IPS-15b (cell line): ENCODE results near the gene KDM5C.

ENCODE experiments used
- H3K27me3 ChIP-seq: one replicate; pipeline ENCODE4 v1.6.1; 2013; ENCODE audit warnings: low read length; ENCODE audit not compliant: control insufficient read depth, insufficient read depth
- H3K36me3 ChIP-seq: one replicate; pipeline ENCODE4 v1.6.1; 2013; ENCODE audit warnings: low read length; ENCODE audit not compliant: control insufficient read depth, insufficient read depth
- H3K4me1 ChIP-seq: one replicate; pipeline ENCODE4 v1.6.1; 2013; ENCODE audit warnings: mild to moderate bottlenecking, low read length; ENCODE audit not compliant: control insufficient read depth, insufficient read depth
- H3K4me3 ChIP-seq: one replicate; pipeline ENCODE4 v1.5.1; 2013; ENCODE audit warnings: low read depth, low read length
- H3K9ac ChIP-seq: one replicate; pipeline ENCODE4 v1.6.1; 2013; ENCODE audit warnings: low read depth, mild to moderate bottlenecking, low read length
- H3K9me3 ChIP-seq: one replicate; pipeline ENCODE4 v1.6.1; 2013; ENCODE audit warnings: mild to moderate bottlenecking, low read length; ENCODE audit not compliant: control insufficient read depth, insufficient read depth

The KDM5C gene

DNA sequence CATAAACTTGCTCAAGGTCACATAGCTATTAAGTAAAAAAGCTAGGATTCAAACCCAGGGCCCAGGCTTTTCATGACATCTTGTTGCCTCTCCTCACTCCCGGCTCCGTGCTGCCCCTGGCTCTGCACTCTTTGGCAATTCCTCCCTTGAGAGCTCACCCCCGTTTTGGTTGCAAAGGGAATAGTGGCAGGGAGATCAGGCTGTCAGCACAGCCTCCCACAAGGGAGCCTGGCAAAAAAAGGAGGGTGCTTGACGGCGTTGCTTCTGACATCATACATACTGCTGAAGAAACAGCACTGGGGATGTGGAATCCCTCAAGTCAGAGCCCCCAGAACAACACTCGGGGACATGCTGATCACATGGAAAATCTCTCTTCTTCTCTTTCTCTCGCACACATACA lies 35.8 kb upstream of the KDM5C start:
- H3K9me3 ChIP-seq, result no peaks in the 10 kb centered on the region

DNA sequence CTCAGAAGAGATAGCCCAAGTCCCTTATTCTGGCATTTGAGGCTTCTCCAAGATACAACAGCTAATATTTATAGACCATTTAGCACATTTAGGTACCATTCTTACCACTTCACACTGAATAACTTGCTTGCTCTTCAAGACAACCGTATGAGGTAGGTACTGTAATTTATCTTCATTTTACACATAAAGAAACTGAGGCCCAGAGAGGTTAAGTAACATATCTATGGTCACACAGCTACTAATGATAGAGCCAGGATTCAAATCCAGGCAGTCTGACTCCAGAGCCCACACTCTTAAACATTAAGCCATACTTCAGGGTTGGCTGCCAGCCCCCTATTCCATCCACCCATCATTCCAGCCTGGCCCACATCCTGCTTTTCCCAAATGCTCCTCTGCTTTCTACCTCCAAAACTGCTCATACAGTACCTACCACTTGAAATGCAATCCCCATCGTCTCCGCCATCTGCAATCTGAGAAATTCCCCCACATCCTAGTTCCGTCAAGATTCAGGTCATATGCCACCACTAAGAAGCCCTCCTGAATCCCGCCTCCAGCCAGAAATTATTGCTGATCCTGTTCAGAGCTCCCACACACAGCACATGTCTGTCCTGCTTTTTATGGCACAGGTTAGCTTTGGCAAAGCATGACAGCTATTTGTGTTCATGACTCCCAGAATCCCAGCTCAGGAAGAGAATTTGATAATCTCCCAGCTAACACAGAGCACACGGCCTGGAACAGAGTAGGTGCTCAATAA lies 32.8 kb upstream of the KDM5C start:
- H3K27me3 ChIP-seq, result no peaks in the 10 kb centered on the region

More for the DNA sequence above, 35.8 kb upstream of the KDM5C start:
- H3K9ac ChIP-seq, result no peak overlapping the region
- H3K27me3 ChIP-seq, result no peaks in the 10 kb centered on the region
- H3K36me3 ChIP-seq, result no peaks in the 10 kb centered on the region
- H3K4me3 ChIP-seq, result no peak overlapping the region
- H3K4me1 ChIP-seq, result no peaks in the 10 kb centered on the region

DNA sequence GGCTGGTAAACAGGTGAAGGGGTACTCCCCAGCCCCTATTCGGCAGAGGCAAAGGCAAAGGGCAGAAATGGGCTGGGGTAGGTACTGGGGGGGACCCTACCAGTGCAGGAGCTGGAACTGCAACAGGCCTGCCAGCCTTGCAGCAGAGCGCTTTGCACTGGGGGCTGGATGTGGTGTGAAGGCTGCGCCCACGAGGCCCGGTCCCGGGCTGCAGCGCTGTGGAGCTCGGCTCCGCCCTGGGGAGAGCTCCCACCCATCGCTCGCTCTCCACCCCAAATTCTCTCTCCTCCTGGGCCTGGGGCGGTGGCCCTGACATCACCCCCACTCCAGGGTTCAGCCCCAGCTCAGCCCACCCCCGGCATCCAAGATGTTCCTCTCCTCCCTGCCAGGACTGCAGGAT lies 32.2 kb upstream of the KDM5C start:
- H3K9ac ChIP-seq, result no peak overlapping the region
- no peaks in the 10 kb centered on the region for H3K4me1 ChIP-seq
- H3K36me3 ChIP-seq, result peaks cover 3% of the 10 kb centered on the region
- H3K9me3 ChIP-seq, result no peaks in the 10 kb centered on the region
- H3K4me3 ChIP-seq, result peak overlapping the region; percentile 30
- H3K27me3 ChIP-seq, result no peaks in the 10 kb centered on the region

More for the DNA sequence above, 32.8 kb upstream of the KDM5C start:
- peaks cover 3% of the 10 kb centered on the region for H3K36me3 ChIP-seq
- no peaks in the 10 kb centered on the region for H3K9me3 ChIP-seq
- H3K9ac ChIP-seq, result no peak overlapping the region
- no peaks in the 10 kb centered on the region for H3K4me1 ChIP-seq
- no peak overlapping the region for H3K4me3 ChIP-seq

DNA sequence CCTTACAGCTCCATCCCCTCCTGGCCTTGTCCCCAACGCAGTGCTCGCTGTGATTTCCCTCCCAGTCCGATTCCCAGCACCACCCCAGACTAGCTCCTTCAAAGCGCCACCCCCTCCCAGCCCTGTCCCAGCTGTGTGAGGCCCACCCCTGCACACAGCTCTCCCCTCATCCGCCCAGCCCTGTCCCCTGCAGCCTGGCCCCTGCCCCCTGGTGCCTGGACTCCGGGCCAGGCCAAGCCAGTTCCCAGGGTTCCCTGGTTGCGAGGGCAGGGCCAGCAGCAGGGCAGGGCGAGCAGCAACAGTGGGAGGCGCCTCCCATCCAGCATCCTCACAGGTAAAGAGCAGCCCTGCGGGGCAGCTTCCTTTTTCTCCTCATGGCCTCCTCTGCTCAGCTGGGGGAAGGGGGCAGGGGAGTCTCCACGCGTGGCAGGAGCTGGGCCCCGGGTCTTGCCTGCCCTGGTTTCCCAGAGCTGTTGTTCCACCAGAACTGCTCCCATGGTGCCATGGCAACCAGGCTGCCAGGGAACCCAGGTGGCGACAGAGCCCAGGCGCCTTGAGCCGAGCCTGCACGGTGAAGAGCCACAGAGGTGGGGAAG lies 31.5 kb upstream of the KDM5C start:
- Histone ChIP-seq H3K27me3 (no peaks in the 10 kb centered on the region), H3K9me3 (no peaks in the 10 kb centered on the region), H3K9ac (no peak overlapping the region), H3K4me1 (no peaks in the 10 kb centered on the region), H3K4me3 (peak overlapping the region; percentile 30), H3K36me3 (peaks cover 3% of the 10 kb centered on the region)

DNA sequence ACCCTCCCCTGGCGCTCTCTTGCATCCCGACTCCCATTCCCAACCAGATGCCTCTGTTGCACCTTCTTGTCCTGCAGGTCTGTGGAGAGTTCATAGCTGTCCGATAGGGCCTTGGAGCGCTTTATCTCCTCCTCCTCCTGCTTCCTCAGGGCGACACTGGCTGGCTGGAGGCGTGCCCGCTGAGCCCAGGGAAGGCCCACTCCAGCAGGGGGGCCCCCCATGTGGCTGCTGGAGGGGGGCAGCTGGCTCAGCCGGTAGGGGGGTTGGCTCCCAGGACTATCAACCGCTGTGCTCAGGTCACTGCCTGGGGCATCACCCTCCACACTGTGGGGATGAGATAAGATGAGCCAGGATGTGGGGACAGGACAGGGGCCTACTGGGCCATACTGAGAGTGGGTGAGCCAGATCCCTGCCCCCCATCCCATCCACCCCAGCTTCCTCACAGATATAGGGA lies 30.8 kb upstream of the KDM5C start:
- Histone ChIP-seq H3K9me3 (no peaks in the 10 kb centered on the region), H3K4me1 (peaks cover 2% of the 10 kb centered on the region), H3K4me3 (no peak overlapping the region), H3K27me3 (no peaks in the 10 kb centered on the region), H3K9ac (no peak overlapping the region), H3K36me3 (peaks cover 3% of the 10 kb centered on the region)

DNA sequence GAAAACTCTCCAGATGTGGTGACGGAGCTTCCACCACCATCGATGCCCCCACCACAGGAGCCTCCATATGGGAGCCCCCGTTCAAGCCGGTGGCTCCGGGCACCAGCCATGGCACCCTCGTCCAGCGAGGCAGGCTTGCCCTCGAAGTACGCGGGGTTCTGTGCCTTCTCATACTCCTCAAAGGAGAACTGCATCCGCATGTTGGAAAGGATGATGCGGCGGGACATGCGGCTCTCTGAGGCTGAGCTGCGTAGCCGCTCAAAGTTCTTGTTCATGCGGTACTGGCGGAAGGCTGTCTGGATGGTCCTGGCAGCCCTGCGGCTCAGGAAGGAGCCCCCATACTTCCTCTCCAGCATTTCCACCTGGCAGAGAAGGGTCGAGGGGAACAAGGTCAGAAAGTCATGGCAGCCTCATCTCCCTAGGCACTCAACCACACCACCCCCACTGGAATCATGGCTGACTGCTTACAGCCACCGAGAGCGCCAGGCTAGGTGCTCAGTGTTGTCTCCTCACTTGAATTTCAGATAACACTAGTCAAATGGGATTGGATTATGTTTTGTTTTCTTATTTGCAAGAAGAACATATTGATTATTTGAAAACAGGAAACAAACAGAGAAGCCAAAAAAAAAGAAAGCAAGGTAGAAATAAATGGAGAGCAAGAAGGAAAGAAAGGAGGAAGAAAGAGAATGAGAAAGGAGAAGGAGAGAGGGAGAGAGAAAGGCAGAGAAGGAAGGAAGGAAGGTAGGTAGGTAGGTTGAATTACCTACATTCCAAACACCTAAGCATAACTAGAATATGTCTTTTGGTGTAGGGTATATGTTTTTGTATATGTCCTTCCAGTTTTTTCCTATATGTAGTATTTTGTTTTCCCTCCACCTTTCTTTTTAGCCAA lies 29.8 kb upstream of the KDM5C start:
- Histone ChIP-seq H3K9ac (no peak overlapping the region), H3K27me3 (no peaks in the 10 kb centered on the region), H3K4me1 (peaks cover 2% of the 10 kb centered on the region), H3K36me3 (peaks cover 6% of the 10 kb centered on the region), H3K9me3 (no peaks in the 10 kb centered on the region), H3K4me3 (no peak overlapping the region)

DNA sequence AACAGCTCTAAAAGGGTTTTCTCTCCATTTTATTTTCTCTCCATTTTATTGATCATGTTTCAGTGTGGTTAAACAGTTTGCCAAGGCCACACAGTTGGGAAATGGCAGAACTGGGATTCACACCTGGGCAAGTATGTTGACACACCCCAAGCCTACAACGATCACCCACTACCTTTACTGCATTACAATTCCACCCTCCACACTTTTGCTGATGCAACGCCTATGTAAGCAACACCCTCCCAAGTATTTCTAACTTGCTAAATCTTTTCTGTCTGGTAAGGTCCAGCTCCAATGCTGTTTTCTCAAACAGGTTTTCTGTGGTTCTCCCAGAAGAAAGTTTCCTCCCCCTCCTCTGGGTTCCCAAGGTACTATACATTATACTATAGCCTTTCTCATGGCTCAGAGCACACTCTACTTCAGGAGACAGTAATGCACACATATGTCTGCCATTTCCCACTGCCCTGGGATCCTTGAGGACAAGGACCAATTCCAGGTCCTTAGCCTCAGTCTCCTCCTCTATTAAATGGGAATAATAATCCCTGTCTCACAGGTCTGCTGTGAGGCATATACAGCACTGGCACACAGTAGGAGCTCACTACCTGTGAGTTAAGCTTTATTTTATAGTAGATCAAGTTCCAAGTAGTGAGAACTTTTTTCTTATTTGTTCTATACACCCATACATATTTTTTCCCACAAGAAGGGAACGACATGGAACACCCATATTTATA lies 28.4 kb upstream of the KDM5C start:
- Histone ChIP-seq H3K36me3 (peaks cover 6% of the 10 kb centered on the region), H3K9ac (no peak overlapping the region), H3K9me3 (no peaks in the 10 kb centered on the region)

DNA sequence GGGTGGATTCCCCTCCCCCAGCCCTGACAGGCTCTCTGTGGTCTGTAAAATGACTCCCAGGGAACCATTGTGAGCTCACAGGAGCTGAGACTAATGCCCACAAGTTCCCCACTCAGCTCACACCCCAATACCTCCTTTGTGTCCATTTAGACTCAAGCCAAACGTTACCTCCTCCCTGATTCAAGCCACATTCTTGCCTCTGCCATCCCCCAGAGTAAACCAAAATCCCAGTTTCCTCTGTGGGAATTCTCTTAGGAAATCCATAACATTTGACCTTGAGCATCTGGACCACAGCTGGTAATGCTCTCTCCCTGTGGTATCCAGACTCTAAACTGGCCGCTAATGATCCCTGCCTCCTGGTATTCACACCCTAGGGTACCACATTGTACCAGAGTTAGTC lies 26.3 kb upstream of the KDM5C start:
- no peak overlapping the region for H3K4me3 ChIP-seq
- no peak overlapping the region for H3K9ac ChIP-seq
- H3K36me3 ChIP-seq, result peaks cover 11% of the 10 kb centered on the region
- no peaks in the 10 kb centered on the region for H3K9me3 ChIP-seq
- no peaks in the 10 kb centered on the region for H3K27me3 ChIP-seq
- H3K4me1 ChIP-seq, result peaks cover 2% of the 10 kb centered on the region

More for the DNA sequence above, 28.4 kb upstream of the KDM5C start:
- Histone ChIP-seq H3K4me3 (no peak overlapping the region), H3K4me1 (peaks cover 2% of the 10 kb centered on the region), H3K27me3 (no peaks in the 10 kb centered on the region)

DNA sequence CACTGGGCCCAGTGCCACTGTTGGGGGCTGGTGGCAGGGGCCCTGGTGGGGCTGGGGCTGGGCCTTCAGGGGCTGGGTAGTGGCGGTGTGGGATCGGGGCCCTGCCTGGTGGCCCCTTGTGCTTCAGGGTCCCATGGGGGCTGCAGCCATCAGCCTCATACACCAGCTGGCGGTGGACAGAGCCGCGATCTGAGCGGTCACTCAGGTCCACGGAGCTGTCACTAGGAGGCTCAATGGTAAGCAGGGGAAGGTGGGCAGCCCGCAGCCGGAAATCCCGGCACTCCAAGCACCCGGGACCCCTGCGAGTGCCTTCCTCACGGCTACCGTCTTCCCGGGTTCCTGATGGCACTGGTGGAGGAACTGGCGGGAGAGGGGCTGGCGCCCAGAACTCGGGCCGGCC lies 25.5 kb upstream of the KDM5C start:
- Histone ChIP-seq H3K36me3 (peaks cover 11% of the 10 kb centered on the region), H3K27me3 (no peaks in the 10 kb centered on the region), H3K4me1 (peaks cover 2% of the 10 kb centered on the region), H3K9me3 (no peaks in the 10 kb centered on the region), H3K4me3 (no peak overlapping the region), H3K9ac (no peak overlapping the region)

DNA sequence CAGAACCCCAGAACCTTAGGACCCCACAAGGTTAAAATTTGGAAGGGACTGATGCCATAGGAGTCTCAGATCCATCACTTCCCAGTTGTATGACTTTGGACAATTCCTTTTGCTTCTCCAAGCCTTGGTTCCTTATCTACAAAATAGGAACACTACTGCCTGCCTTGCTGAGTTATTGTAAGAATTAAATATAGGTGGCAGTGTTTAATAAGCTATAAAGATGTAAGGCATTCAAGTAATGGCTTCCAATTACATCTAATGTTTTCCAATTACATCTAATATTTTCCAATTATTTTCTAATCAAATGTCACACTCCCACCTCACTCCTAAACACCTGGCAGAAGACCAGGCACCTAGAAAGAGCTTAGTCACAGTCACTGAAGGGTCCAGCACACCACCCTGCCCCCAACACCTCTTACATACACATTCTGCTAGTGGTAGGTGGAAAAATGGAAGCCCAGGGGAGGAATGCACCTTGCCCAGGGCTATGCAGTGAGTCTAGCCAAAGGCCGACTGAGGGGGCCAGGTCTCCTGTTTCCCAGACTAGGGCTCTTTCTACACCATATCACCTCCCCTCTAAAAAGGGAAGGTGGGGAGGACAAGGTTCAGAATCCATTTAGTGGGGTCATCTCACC lies 24.5 kb upstream of the KDM5C start:
- H3K27me3 ChIP-seq, result no peaks in the 10 kb centered on the region
- H3K9me3 ChIP-seq, result no peaks in the 10 kb centered on the region
- H3K36me3 ChIP-seq, result peaks cover 11% of the 10 kb centered on the region

DNA sequence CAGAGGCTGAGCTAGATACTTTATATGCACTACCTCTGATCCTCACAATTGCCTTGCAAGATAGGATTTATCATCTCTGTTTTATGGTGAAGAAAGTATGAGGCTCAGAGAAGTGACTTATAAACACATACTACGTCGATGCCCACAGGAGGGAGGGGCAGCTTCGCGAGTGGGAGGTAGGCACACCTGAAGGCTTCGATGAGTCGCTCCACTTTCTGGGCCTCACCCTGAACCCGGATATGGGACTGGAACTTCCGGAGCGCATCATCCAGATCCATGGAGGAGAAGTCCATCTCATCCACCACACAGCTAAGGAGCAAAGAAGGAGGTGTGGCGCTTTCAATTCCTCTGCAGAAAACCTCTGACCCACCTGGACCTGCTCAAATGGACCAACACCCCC lies 22.9 kb upstream of the KDM5C start:
- no peaks in the 10 kb centered on the region for H3K9me3 ChIP-seq
- peaks cover 2% of the 10 kb centered on the region for H3K4me1 ChIP-seq
- no peak overlapping the region for H3K4me3 ChIP-seq
- H3K9ac ChIP-seq, result no peak overlapping the region
- H3K27me3 ChIP-seq, result no peaks in the 10 kb centered on the region
- peaks cover 8% of the 10 kb centered on the region for H3K36me3 ChIP-seq

More for the DNA sequence above, 24.5 kb upstream of the KDM5C start:
- peaks cover 2% of the 10 kb centered on the region for H3K4me1 ChIP-seq
- no peak overlapping the region for H3K4me3 ChIP-seq
- no peak overlapping the region for H3K9ac ChIP-seq
